K562 (cell line): ENCODE measurements around the gene CFAP298. TPM values are rescaled to one million over a fixed set of nuclear protein-coding genes. Genes with fewer than 3 reads are reported as not detected.

Source experiments
- ARID2 ChIP-seq: fragments of 450-650 bp; IDR thresholded peaks from 2 replicates; pipeline ENCODE4 v1.6.1; 2017; ENCODE audit warnings: antibody characterized with exemption, mild to moderate bottlenecking
- BACH1 ChIP-seq: fragments of 200-800 bp; sonication (Bioruptor generic); IDR thresholded peaks from 2 replicates; pipeline ENCODE4 v1.6.1; 2016; ENCODE audit warnings: missing genetic modification characterization, missing compliant biosample characterization
- CREBBP ChIP-seq: IDR thresholded peaks from one replicate; pipeline ENCODE4 v1.6.1; 2012; ENCODE audit warnings: low read depth, mild to moderate bottlenecking, control low read depth, inconsistent platforms, low read length
- KLF10 ChIP-seq: fragments of 250-450 bp; sonication (Bioruptor Pico); IDR thresholded peaks from 2 replicates; pipeline ENCODE4 v1.6.1; 2021; ENCODE audit warnings: matching md5 sums
- MCM3 ChIP-seq: fragments of 450-650 bp; IDR thresholded peaks from 2 replicates; pipeline ENCODE4 v1.6.1; 2016
- MCM5 ChIP-seq: fragments of 450-650 bp; IDR thresholded peaks from 2 replicates; pipeline ENCODE4 v1.6.1; 2016; ENCODE audit warnings: low read depth
- MEF2A ChIP-seq: IDR thresholded peaks from 2 replicates; pipeline ENCODE4 v1.6.1; 2011; ENCODE audit warnings: low read depth, mild to moderate bottlenecking, low read length, moderate library complexity; ENCODE audit not compliant: control insufficient read depth
- NR2C1 ChIP-seq, 2 experiments: fragments of 450-650 bp; IDR thresholded peaks; 2 replicates each; pipeline ENCODE4 v1.6.1; 2017; ENCODE audit warnings: mild to moderate bottlenecking in 2 of 2, antibody characterized with exemption in 1 of 2, inconsistent platforms in 1 of 2, missing compliant biosample characterization in 1 of 2, missing genetic modification characterization in 1 of 2
- PHB2 ChIP-seq: fragments of 450-650 bp; IDR thresholded peaks from 2 replicates; pipeline ENCODE4 v1.6.1; 2017; ENCODE audit warnings: low read depth
- POU5F1 ChIP-seq: fragments of 150-350 bp; IDR thresholded peaks from 2 replicates; pipeline ENCODE4 v1.6.1; 2014; ENCODE audit warnings: borderline replicate concordance, low read length, low read depth, mild to moderate bottlenecking; ENCODE audit not compliant: partially characterized antibody
- RBM15 ChIP-seq: fragments of 200-400 bp; formaldehyde crosslinking; IDR thresholded peaks from 2 replicates; pipeline ENCODE4 v1.6.1; 2018; ENCODE audit warnings: mild to moderate bottlenecking, low read length, moderate library complexity; ENCODE audit not compliant: insufficient read depth
- SIX5 ChIP-seq, 2 experiments: IDR thresholded peaks; 2 replicates each; pipeline ENCODE4 v1.6.1; 2011; ENCODE audit warnings: low read length in 2 of 2, borderline replicate concordance in 1 of 2, low read depth in 1 of 2, mild to moderate bottlenecking in 1 of 2, moderate library complexity in 1 of 2; ENCODE audit not compliant: insufficient read depth in 1 of 2
- SP1 ChIP-seq: sonication (generic); formaldehyde crosslinking; IDR thresholded peaks from 2 replicates; pipeline ENCODE4 v1.8.1; 2022; ENCODE audit warnings: mild to moderate bottlenecking, missing genetic modification reagents
- YY1 ChIP-seq, 3 experiments: IDR thresholded peaks; 2 replicates each; pipeline ENCODE4 v1.6.1; 2011; ENCODE audit warnings: low read length in 2 of 3, mild to moderate bottlenecking in 2 of 3, moderate library complexity in 2 of 3, borderline replicate concordance in 1 of 3, control low read depth in 1 of 3, low read depth in 1 of 3; ENCODE audit not compliant: insufficient read depth in 3 of 3, insufficient replicate concordance in 2 of 3, control insufficient read depth in 1 of 3, insufficient read length in 1 of 3; ENCODE audit errors: extremely low read depth in 1 of 3
- ZFP36 ChIP-seq: fragments of 150-350 bp; IDR thresholded peaks from 2 replicates; pipeline ENCODE4 v1.6.1; 2018; ENCODE audit warnings: low read length, low read depth; ENCODE audit not compliant: partially characterized antibody
- ZNF12 ChIP-seq: sonication (generic); formaldehyde crosslinking; IDR thresholded peaks from 2 replicates; pipeline ENCODE4 v1.4.0; 2020; ENCODE audit warnings: mild to moderate bottlenecking, missing genetic modification reagents
- ZNF23 ChIP-seq: fragments of 250-450 bp; sonication (Bioruptor Pico); IDR thresholded peaks from 2 replicates; pipeline ENCODE4 v1.4.0; 2020; ENCODE audit warnings: mild to moderate bottlenecking
- ZNF644 ChIP-seq: fragments of 200-800 bp; sonication (Bioruptor generic); IDR thresholded peaks from 2 replicates; pipeline ENCODE4 v1.6.1; 2016; ENCODE audit warnings: low read depth, missing genetic modification characterization, missing compliant biosample characterization
- ZNF717 ChIP-seq: fragments of 250-450 bp; sonication (Bioruptor Pico); IDR thresholded peaks from 2 replicates; pipeline ENCODE4 v1.5.0; 2021
- ZNF76 ChIP-seq: fragments of 250-450 bp; sonication (Bioruptor Pico); IDR thresholded peaks from 2 replicates; pipeline ENCODE4 v1.4.0; 2020; ENCODE audit warnings: mild to moderate bottlenecking, moderate library complexity, borderline replicate concordance
- ZNF780A ChIP-seq: fragments of 250-450 bp; sonication (Bioruptor Pico); IDR thresholded peaks from 2 replicates; pipeline ENCODE4 v1.5.0; 2021; ENCODE audit warnings: mild to moderate bottlenecking
- ZNF830 ChIP-seq: fragments of 250-450 bp; sonication (Bioruptor Pico); IDR thresholded peaks from 2 replicates; pipeline ENCODE4 v1.5.0; 2021; ENCODE audit warnings: mild to moderate bottlenecking
- polyA plus RNA-seq, 8 experiments: library from polyadenylated mRNA; depleted of rRNA in 4 of 8; stranded (reverse) in 5 of 8; unstranded in 3 of 8; fragments of >200 nt; fragmentation: Nextera tagmentation in 2 of 8; fragmentation: Illumina TruSeq in 1 of 8; extraction: Ambion mirVana in 2 of 8; extraction: Trizol in 1 of 8; gene quantifications; 2 replicates each; pipeline versions ENCODE4 v1.2.1 to v1.2.3, GENCODE V29; 2011 to 2014; ENCODE audit warnings: inconsistent platforms in 1 of 8, missing spikeins in 1 of 8
- total RNA-seq, 7 experiments: library from RNA; depleted of rRNA in 6 of 7; stranded (reverse); fragments of >200 nt in 6 of 7; fragmentation: Illumina TruSeq in 2 of 7; extraction: Trizol in 2 of 7; gene quantifications; 2 replicates each; pipeline versions ENCODE4 v1.2.1 to v1.2.3, GENCODE V29; 2011 to 2021; ENCODE audit warnings: low replicate concordance in 1 of 7
- TF ChIP-seq, protein P1 (sequence below), 3 experiments: fragments of 200-800 bp in 1 of 3; sonication (Bioruptor generic) in 1 of 3; sonication (generic) in 1 of 3; formaldehyde crosslinking in 1 of 3; IDR thresholded peaks; 2 replicates each; pipeline versions ENCODE4 v1.6.1 to v1.8.0; 2016 to 2022; ENCODE audit warnings: mild to moderate bottlenecking in 2 of 3, missing compliant biosample characterization in 2 of 3, missing genetic modification characterization in 2 of 3, missing genetic modification reagents in 1 of 3
- TF ChIP-seq, protein P2 (sequence below): fragments of 450-650 bp; IDR thresholded peaks from 2 replicates; pipeline ENCODE4 v1.6.1; 2017; ENCODE audit warnings: antibody characterized with exemption, mild to moderate bottlenecking

Gene CFAP298
- total and polyA plus RNA-seq, 9 of the 15 experiments (the other 6 are each of a cell fraction or from before 2014, with no cell fraction given): 31.4 to 178 (median 89.7) TPM

DNA sequence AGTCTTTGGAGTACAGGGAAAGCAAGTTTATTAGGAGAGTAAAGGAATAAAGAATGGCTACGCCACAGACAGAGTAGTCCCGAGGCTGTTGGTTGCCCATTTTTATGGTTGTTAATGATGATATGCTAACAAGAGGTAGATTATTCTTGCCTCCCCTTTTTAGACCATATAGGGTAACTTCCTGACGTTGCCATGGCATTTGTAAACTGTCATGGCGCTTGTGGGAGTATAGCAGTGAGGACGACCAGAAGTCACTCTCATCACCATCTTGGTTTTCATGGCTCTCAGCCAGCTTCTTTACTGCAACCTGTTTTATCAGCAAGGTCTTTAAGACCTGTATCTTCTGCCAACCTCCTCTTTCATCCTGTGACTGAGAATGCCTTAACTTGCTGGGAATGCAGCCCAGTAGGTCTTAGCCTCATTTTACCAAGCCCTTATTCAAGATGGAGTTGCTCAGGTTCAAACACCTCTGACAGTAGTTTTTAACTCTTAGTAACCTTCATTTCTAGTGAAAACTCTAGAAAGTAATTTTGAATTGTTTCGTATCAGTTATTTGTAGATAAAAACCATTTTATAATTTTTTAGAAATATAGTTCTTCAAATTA is 53.1 kb downstream of the CFAP298 start (continued):
- no peak for TF ChIP-seq ZNF23
- TF ChIP-seq RBM15: no peak
- TF ChIP-seq, protein P1, sequence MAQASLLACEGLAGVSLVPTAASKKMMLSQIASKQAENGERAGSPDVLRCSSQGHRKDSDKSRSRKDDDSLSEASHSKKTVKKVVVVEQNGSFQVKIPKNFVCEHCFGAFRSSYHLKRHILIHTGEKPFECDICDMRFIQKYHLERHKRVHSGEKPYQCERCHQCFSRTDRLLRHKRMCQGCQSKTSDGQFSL (CRISPR knock-in tag; IDR thresholded peaks at IDR 0.05): no peak
- TF ChIP-seq, protein P1 (tag; IDR thresholded peaks at IDR 0.05): no peak
- TF ChIP-seq ZNF644 (tag): peak; percentile 60; the same call in 1 of the 2 replicates
- no peak for TF ChIP-seq ARID2
- TF ChIP-seq NR2C1 (IDR thresholded peaks at IDR 0.05): no peak
- TF ChIP-seq NR2C1 (tag; IDR thresholded peaks at IDR 0.05): 0 out of 2 replicates have a peak, but pooled peaks have one; percentile 8
- TF ChIP-seq, protein P2, sequence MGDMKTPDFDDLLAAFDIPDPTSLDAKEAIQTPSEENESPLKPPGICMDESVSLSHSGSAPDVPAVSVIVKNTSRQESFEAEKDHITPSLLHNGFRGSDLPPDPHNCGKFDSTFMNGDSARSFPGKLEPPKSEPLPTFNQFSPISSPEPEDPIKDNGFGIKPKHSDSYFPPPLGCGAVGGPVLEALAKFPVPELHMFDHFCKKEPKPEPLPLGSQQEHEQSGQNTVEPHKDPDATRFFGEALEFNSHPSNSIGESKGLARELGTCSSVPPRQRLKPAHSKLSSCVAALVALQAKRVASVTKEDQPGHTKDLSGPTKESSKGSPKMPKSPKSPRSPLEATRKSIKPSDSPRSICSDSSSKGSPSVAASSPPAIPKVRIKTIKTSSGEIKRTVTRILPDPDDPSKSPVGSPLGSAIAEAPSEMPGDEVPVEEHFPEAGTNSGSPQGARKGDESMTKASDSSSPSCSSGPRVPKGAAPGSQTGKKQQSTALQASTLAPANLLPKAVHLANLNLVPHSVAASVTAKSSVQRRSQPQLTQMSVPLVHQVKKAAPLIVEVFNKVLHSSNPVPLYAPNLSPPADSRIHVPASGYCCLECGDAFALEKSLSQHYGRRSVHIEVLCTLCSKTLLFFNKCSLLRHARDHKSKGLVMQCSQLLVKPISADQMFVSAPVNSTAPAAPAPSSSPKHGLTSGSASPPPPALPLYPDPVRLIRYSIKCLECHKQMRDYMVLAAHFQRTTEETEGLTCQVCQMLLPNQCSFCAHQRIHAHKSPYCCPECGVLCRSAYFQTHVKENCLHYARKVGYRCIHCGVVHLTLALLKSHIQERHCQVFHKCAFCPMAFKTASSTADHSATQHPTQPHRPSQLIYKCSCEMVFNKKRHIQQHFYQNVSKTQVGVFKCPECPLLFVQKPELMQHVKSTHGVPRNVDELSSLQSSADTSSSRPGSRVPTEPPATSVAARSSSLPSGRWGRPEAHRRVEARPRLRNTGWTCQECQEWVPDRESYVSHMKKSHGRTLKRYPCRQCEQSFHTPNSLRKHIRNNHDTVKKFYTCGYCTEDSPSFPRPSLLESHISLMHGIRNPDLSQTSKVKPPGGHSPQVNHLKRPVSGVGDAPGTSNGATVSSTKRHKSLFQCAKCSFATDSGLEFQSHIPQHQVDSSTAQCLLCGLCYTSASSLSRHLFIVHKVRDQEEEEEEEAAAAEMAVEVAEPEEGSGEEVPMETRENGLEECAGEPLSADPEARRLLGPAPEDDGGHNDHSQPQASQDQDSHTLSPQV: peak; percentile 71
- TF ChIP-seq ZNF830: no peak
- TF ChIP-seq KLF10 (CRISPR knock-in tag): no peak
- no peak for TF ChIP-seq SP1
- no peak for TF ChIP-seq PHB2
- TF ChIP-seq MEF2A: no peak
- no peak for TF ChIP-seq ZNF12 (CRISPR knock-in tag)
- no peak for TF ChIP-seq ZNF780A (CRISPR knock-in tag)
- no peak for TF ChIP-seq ZNF76 (CRISPR knock-in tag)
- TF ChIP-seq ZFP36: no peak
- TF ChIP-seq CREBBP: no peak
- TF ChIP-seq SIX5 (IDR thresholded peaks at IDR 0.05; ENCODE audit: borderline replicate concordance in 1 of 2, insufficient read depth in 1 of 2, low read depth in 1 of 2, low read length in 2 of 2): no peak
- no peak for TF ChIP-seq BACH1 (tag)
- TF ChIP-seq MCM3: no peak
- no peak for TF ChIP-seq POU5F1
- no peak for TF ChIP-seq ZNF717 (CRISPR knock-in tag)
- no peak for TF ChIP-seq MCM5
- peak in 1 of 3 experiments; percentile 85 for TF ChIP-seq YY1 (IDR thresholded peaks at IDR 0.05; ENCODE audit: borderline replicate concordance in 1 of 3, control insufficient read depth in 1 of 3, extremely low read depth in 1 of 3, insufficient read depth in 3 of 3, insufficient read length in 1 of 3, insufficient replicate concordance in 2 of 3, low read depth in 1 of 3, low read length in 2 of 3)
